NT2/D1 (cell line): ENCODE measurements around the gene NCKAP1.
"Not testable (repeated sequence)": the region's sequence is repeated elsewhere in the genome, so short reads cannot be mapped to it uniquely, and the experiment has no call there.

Source experiments
- DNase-seq: peaks from one replicate; pipeline ENCODE4 v3.0.0-alpha.2; 2011; ENCODE audit warnings: low read depth, low spot score
- H3K27me3 ChIP-seq: 2 replicates; pipeline ENCODE4 v1.6.0; 2011; ENCODE audit warnings: mild to moderate bottlenecking; ENCODE audit not compliant: insufficient read length, insufficient read depth
- H3K36me3 ChIP-seq: 2 replicates; pipeline ENCODE4 v1.6.1; 2011; ENCODE audit warnings: mild to moderate bottlenecking, low read length, mixed read lengths; ENCODE audit not compliant: insufficient read depth, insufficient read length
- H3K4me1 ChIP-seq: 2 replicates; pipeline ENCODE4 v1.5.1; 2011; ENCODE audit not compliant: insufficient read depth, insufficient read length
- H3K4me3 ChIP-seq: 2 replicates; pipeline ENCODE4 v1.5.1; 2011; ENCODE audit warnings: low read depth; ENCODE audit not compliant: insufficient read length
- H3K9ac ChIP-seq: 2 replicates; pipeline ENCODE4 v1.6.0; 2011; ENCODE audit warnings: low read depth; ENCODE audit not compliant: insufficient read length
- H3K9me3 ChIP-seq: 2 replicates; pipeline ENCODE4 v1.5.1; 2011; ENCODE audit warnings: mild to moderate bottlenecking, low read length; ENCODE audit not compliant: insufficient read depth
- SUZ12 ChIP-seq: IDR thresholded peaks from 2 replicates; pipeline ENCODE4 v1.6.1; 2011; ENCODE audit not compliant: insufficient read length, insufficient read depth; ENCODE audit errors: extremely low read depth
- YY1 ChIP-seq: IDR thresholded peaks from 2 replicates; pipeline ENCODE4 v1.6.1; 2011; ENCODE audit not compliant: insufficient read length, insufficient read depth
- ZNF274 ChIP-seq: IDR thresholded peaks from 2 replicates; pipeline ENCODE4 v1.6.1; 2011; ENCODE audit warnings: mild to moderate bottlenecking, low read depth, low read length

The NCKAP1 gene

DNA sequence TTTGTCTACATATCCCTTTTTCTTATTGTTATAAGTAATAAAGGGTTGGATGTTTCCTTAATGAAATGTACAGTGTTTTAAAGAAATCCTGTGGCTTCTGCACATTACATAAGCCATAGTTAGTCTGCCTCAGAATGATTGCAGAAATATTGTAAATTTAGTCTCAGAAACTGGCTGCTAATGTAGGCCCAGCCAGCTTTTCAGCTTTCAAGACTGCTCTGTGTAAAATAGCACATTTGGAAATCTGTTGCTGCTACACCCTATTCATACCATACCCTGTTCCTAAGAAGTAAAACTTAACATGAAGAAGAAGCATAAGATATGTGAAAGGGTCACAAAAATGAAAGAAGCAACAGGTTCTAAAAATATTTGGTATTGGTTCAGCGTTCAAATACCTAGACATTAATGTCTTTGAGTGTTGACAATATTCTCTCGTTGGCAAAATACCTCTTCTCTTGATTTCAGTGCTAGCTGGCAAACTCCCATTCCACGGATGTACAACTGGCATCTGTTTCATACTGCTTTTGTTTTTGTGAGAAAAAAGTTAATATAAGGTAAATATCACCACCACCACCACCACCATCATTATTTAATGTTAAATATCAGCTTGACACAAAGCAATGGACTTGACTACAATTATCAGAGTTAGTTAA, 19.2 kb upstream of the NCKAP1 start:
- no peak for TF ChIP-seq ZNF274
- no peak for TF ChIP-seq YY1
- TF ChIP-seq SUZ12 = no peak
- no peak for DNase-seq
- Histone ChIP-seq H3K27me3 (no peaks in the 10 kb centered on the region), H3K4me1 (no peaks in the 10 kb centered on the region), H3K9ac (no peak overlapping the region), H3K9me3 (peaks cover 9% of the 10 kb centered on the region; the same call in 1 of the 2 replicates), H3K4me3 (no peak overlapping the region), H3K36me3 (no peaks in the 10 kb centered on the region)

DNA sequence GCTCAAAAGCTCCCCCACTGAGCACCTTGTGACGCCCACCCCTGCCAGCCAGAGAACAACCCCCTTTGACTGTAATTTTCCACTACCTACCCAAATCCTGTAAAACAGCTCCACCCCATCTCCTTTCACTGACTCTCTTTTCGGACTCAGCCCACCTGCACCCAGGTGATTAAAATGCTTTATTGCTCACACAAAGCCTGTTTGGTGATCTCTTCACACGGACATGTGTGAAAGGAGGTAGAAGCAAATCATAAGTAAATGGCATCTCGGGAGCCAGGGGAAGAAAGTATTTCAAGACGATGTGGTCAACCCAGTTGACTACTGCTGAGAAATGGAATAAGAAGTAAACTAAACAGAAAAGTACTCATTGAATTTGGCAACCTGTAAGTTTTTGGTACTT, 11.2 kb upstream of the NCKAP1 start:
- peaks cover 2% of the 10 kb centered on the region for H3K4me1 ChIP-seq
- peak overlapping the region; percentile 12 for H3K4me3 ChIP-seq
- no peak for DNase-seq
- peak overlapping the region; percentile 3 for H3K9ac ChIP-seq
- TF ChIP-seq YY1 (no peak), SUZ12 (no peak), ZNF274 (no peak)
- no peaks in the 10 kb centered on the region for H3K36me3 ChIP-seq
- H3K9me3 ChIP-seq = peaks cover 74% of the 10 kb centered on the region
- H3K27me3 ChIP-seq = no peaks in the 10 kb centered on the region

DNA sequence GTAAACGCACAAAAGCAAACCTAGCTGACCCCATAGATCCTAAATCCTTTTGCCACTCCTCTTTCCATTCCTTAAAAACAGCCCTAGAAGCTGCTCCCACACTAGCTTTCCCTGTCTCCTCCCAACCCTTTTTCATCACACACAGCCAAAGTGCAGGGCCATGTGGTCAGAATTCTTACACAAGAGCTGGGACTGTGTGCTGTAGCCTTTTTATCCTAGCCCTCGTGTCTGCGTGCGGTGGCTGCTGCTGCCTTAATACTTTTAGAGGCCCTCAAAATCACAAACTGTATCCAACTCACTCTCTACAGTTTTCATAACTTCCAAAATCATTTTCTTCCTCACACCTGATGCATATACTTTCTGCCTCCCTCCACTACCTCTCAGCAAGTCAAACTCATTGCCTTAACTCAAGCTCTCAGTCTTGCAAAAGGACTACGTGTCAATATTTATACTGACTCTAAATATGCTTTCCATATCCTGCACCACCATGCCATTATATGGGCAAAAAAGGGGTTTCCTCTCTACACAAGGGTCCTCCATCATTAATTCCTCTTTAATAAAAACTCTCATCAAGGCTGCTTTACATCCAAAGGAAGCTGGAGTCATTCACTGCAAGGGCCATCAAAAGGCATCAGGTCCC, 9.3 kb upstream of the NCKAP1 start:
- not testable (repeated sequence) for DNase-seq, H3K36me3 ChIP-seq, H3K9ac ChIP-seq, H3K4me1 ChIP-seq, H3K4me3 ChIP-seq, H3K27me3 ChIP-seq
- H3K9me3 ChIP-seq = peaks cover 67% of the 10 kb centered on the region

DNA sequence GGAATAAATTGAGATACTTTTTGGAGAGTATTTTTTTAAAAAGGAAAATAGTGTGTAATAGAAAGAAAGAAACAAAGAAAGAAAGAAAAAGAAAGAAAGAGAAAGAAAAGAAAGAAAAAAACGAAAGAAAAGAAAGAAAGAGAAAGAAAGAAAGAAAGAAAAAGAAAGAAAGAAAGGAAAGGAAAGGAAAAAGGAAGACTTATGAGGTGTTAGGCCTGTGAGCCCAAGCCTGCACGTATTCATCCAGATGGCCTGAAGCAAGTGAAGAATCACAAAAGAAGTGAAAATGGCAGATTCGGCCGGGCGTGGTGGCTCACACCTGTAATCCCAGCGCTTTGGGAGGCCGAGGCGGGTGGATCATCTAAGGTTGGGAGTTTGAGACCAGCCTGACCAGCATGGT, 5.3 kb upstream of the NCKAP1 start:
- H3K4me3 ChIP-seq, H3K36me3 ChIP-seq, DNase-seq, H3K9ac ChIP-seq, H3K4me1 ChIP-seq: not testable (repeated sequence)
- Histone ChIP-seq H3K27me3 (peaks cover 17% of the 10 kb centered on the region), H3K9me3 (peaks cover 32% of the 10 kb centered on the region)

DNA sequence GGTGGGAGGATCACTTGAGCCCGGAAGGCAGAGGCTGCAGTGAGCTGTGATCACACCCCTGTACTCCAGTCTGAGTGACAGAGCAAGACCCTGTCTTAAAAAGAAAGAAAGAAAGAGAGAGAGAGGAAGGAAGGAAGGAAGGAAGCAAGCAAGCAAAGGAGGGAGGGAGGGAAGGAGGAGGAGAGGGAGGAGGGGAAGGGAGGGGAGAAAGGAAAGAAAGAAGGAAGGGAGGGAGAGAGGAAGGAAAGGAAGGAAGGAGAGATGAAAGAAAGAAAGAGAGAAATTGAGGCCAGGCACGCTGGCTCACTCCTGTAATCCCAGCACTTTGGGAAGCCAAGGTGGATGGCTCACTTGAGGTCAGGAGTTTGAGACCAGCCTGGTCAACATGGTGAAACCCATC, 2.3 kb upstream of the NCKAP1 start:
- H3K27me3 ChIP-seq = peaks cover 17% of the 10 kb centered on the region
- H3K9ac ChIP-seq = no peak overlapping the region
- peaks cover 3% of the 10 kb centered on the region; the same call in 1 of the 2 replicates for H3K9me3 ChIP-seq
- no peak overlapping the region for H3K4me3 ChIP-seq
- DNase-seq = no peak
- H3K4me1 ChIP-seq = no peaks in the 10 kb centered on the region
- no peaks in the 10 kb centered on the region for H3K36me3 ChIP-seq
- TF ChIP-seq SUZ12 (no peak), ZNF274 (no peak), YY1 (no peak)

DNA sequence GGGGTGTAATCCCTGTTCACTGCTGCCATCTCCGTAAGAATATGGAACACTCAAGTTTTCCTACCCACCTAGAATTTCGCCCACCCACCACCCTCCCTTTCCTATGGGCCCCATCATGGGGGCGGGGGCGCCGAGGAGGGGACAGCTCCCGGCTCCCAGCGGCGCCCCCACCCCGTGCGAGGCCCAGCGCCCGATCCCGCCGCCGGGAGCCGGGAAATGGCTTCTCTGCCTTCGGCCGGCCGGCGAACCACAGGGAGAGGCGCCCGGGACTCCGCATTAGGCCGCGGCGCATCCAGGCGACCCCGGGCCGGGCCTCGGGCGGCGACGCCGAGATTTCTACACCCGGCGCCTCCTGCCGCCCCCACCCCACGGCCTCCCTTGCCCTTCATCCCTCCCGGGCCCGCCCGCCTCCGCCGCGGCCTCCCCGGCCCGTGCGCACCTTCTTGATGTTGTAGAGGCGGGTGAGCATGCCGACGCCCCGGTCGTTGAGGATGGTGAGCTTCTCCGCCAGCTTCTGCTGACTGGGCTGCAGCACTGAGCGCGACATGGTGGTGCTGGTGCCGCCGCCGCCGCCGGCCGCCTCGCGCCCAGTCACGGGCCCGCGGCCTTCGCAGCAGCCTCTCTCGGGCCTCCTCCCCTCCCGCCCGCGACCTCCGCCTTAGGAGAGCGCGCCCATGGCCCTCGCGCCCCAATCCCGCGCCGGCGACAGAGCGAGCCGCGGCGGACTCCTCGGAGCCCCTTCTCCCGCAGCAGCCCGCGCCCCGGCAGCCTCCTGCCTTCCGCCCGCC, 510 bp downstream of the NCKAP1 start:
- peak overlapping the region; percentile 74 for H3K4me3 ChIP-seq
- DNase-seq = no peak
- no peaks in the 10 kb centered on the region for H3K9me3 ChIP-seq
- no peaks in the 10 kb centered on the region for H3K4me1 ChIP-seq
- H3K36me3 ChIP-seq = peaks cover 3% of the 10 kb centered on the region
- H3K27me3 ChIP-seq = peaks cover 17% of the 10 kb centered on the region
- TF ChIP-seq ZNF274 (no peak), YY1 (no peak), SUZ12 (no peak)
- H3K9ac ChIP-seq = peak overlapping the region; percentile 86

DNA sequence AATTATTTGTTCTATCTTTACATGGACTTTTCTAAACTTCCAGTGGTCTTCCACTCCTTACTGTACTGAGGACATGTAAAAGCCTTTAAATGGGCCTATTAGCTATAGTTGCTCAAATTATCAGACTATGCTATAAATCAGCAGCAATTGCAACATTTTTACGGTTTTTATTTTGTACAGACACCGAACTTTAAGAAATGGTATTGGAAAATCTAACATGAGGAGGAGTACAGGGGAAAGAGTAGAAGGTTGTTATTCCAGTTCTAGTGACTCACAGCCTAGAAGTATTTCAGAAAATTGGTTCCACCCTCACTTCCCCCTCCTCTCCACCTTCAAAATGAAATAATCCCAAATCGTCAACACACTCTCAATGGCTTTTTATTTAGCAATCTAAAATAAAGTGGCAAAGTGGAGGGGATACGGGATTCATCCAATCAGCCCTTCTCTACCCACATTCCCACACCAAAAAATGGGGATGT, 1.1 kb downstream of the NCKAP1 start:
- peaks cover 17% of the 10 kb centered on the region for H3K27me3 ChIP-seq
- H3K9ac ChIP-seq = peak overlapping the region; percentile 86
- H3K4me3 ChIP-seq = peak overlapping the region; percentile 74
- peaks cover 3% of the 10 kb centered on the region for H3K36me3 ChIP-seq
- no peaks in the 10 kb centered on the region for H3K9me3 ChIP-seq
- TF ChIP-seq YY1 (no peak), ZNF274 (no peak), SUZ12 (no peak)
- no peak for DNase-seq
- H3K4me1 ChIP-seq = no peaks in the 10 kb centered on the region
